ENCODE measurements around the gene PTPRM. TPM values are rescaled to one million over a fixed set of nuclear protein-coding genes. Genes with fewer than 3 reads are reported as not detected.

The PTPRM gene
- total and polyA plus RNA-seq, 12 donors: 31.7 to 116 (median 61.2) TPM

- intact Hi-C loops (cut with DNase I): no loop called here
- H3K36me3 ChIP-seq (replicated peaks in 1 of 2): peaks cover 0 to 11% of the 10 kb centered on the region in 2 donors
These were observed 809.0 kb downstream of the PTPRM start for GRCh38 chr18:8376113-8376512.

DNA sequence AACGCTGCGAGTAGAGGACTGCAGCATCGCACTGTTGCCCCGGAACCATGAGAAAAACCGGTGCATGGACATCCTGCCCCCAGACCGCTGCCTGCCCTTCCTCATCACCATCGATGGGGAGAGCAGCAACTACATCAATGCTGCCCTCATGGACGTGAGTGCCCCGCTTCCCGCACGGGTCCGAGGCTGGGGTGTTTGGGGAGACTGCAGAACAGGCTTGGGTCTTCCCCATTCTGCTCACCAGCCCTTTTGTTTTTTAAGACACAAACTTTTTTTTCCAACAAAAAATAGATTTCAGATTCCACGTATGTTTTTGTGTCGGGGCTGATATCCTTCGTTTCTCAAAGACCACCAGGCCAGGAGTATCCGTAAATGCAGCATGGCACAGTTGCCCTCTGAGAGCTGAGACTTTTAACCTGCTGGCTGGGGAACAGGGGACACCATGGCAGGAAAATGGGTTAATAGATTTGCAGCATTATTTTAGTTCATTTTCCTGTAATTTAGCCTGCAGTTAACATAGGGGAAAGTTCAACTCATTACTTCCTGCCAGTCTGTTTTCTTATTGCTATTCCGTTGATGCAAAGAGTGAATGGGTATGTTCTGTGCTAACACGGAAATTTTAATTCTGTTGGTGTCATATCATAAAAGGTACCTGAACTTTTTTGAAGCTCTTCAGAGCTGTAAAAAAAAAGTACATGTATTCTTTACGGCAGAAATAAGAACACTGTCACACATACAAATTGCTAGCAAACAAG is 812.2 kb downstream of the PTPRM start:
- Histone ChIP-seq H3K4me3 (no peak overlapping the region), H3K27me3 (no peaks in the 10 kb centered on the region), H3K36me3 (replicated peaks in 1 of 2) (peaks cover 0 to 21% of the 10 kb centered on the region in 2 donors), H3K27ac (no peak overlapping the region), H3K9me3 (replicated peaks in 1 of 3) (no peaks in the 10 kb centered on the region), H3K4me1 (replicated peaks in 1 of 2) (no peaks in the 10 kb centered on the region)
- TF ChIP-seq CTCF (IDR thresholded peaks at IDR 0.05) (no peak), POLR2A (IDR thresholded peaks at IDR 0.05) (no peak)
- intact Hi-C loops (cut with DNase I): no loop called here
- DNase-seq: no peak
- 94 to 95% (median 94%) methylated on average over 19 of the region's 19 CpGs for WGBS, 4 donors

More at GRCh38 chr18:8376113-8376512, 809.0 kb downstream of the PTPRM start:
- DNase-seq: no peak
- 95 to 96% (median 96%) methylated on average over 7 of the region's 7 CpGs for WGBS, 4 donors
- no peak overlapping the region for H3K4me3 ChIP-seq
- no peaks in the 10 kb centered on the region for H3K9me3 ChIP-seq (replicated peaks in 1 of 3)
- no peak for TF ChIP-seq POLR2A (IDR thresholded peaks at IDR 0.05)
- no peak for TF ChIP-seq CTCF (IDR thresholded peaks at IDR 0.05)
- no peaks in the 10 kb centered on the region for H3K4me1 ChIP-seq (replicated peaks in 1 of 2)
- no peak overlapping the region for H3K27ac ChIP-seq
- no peaks in the 10 kb centered on the region for H3K27me3 ChIP-seq

- Histone ChIP-seq H3K27ac (no peak overlapping the region), H3K27me3 (no peaks in the 10 kb centered on the region), H3K4me1 (replicated peaks in 1 of 2) (no peaks in the 10 kb centered on the region), H3K9me3 (replicated peaks in 1 of 3) (no peaks in the 10 kb centered on the region), H3K4me3 (no peak overlapping the region), H3K36me3 (replicated peaks in 1 of 2) (peaks cover 0 to 28% of the 10 kb centered on the region in 2 donors)
- TF ChIP-seq CTCF (IDR thresholded peaks at IDR 0.05) (no peak), POLR2A (IDR thresholded peaks at IDR 0.05) (no peak)
- 91 to 98% (median 96%) methylated on average over 2 of the region's 2 CpGs for WGBS, 4 donors
- intact Hi-C loops (cut with DNase I): loop anchor here (10.0 kb wide), 2 partner anchors 295 to 575 kb away; no protein-coding TSS in a partner anchor
- no peak for DNase-seq
These were observed 812.9 kb downstream of the PTPRM start for GRCh38 chr18:8380006-8380405.

- no peaks in the 10 kb centered on the region for H3K4me1 ChIP-seq (replicated peaks in 1 of 2)
- intact Hi-C loops (cut with DNase I): loop anchor here (10.0 kb wide), 2 partner anchors 296 to 576 kb away; no protein-coding TSS in a partner anchor
- H3K36me3 ChIP-seq (replicated peaks in 1 of 2): peaks cover 0 to 32% of the 10 kb centered on the region in 2 donors
- DNase-seq: no peak
- no peaks in the 10 kb centered on the region for H3K9me3 ChIP-seq (replicated peaks in 1 of 3)
- WGBS, 4 donors: 86 to 98% (median 94%) methylated on average over 2 of the region's 2 CpGs
- no peak overlapping the region for H3K4me3 ChIP-seq
- no peak overlapping the region for H3K27ac ChIP-seq
- no peak for TF ChIP-seq CTCF (IDR thresholded peaks at IDR 0.05)
- no peak for TF ChIP-seq POLR2A (IDR thresholded peaks at IDR 0.05)
- H3K27me3 ChIP-seq: no peaks in the 10 kb centered on the region
These were observed 813.8 kb downstream of the PTPRM start for GRCh38 chr18:8380926-8381325.
